ENCODE data around the gene C1QL2. TPM values are rescaled to one million over a fixed set of nuclear protein-coding genes. Genes with fewer than 3 reads are reported as not detected.

C1QL2 gene
- total RNA-seq, 1 experiment from 2014 or later, result not detected

DNA sequence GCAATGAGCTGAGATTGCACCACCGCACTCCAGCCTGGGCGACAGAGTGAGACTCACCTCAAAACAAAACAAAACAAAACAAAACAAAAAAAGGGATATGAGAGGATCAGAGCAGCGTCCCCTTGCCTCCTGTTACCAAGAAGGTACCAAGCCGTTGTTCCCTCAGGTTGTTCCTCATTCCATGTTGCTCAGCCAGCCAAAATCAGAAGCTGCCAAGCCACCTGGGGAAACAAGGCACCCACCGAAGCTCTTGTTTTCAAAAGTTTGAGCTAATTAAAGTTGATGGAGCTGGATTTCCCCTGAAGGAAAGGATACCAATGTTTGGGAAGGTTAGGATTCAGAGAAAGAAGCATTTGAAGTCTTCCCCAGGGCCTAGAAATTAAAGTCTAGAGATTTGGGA lies 43.3 kb upstream of the C1QL2 start:
- ChIA-PET CTCF (no interaction called here), RAD21 (ENCODE audit: low non-redundant PET in 1 of 2, low total read pairs in 2 of 2, uncharacterized antibody in 2 of 2, unreplicated experiment in 2 of 2) (no interaction called here), POLR2A (no interaction called here)
- intact Hi-C loops (cut with micrococcal nuclease), result no loop called here
- Histone ChIP-seq H3K27me3 (ENCODE audit: insufficient read depth, low read length) (peaks cover 30% of the 10 kb centered on the region; the same call in 1 of the 2 replicates), H3K4me2 (ENCODE audit: low read length) (no peak overlapping the region), H4K20me1 (ENCODE audit: insufficient read depth) (no peaks in the 10 kb centered on the region), H3K36me3 (ENCODE audit: control insufficient read depth in 1 of 2, insufficient read depth in 2 of 2, low read length in 2 of 2) (no peaks in the 10 kb centered on the region), H2AFZ (ENCODE audit: low read depth, low read length, poor library complexity, severe bottlenecking) (no peak overlapping the region), H3K27ac (ENCODE audit: low read depth, low read length) (no peak overlapping the region), H3K79me2 (ENCODE audit: insufficient read depth, low read length) (no peaks in the 10 kb centered on the region), H3K4me1 (ENCODE audit: control insufficient read depth in 1 of 2, insufficient read depth in 2 of 2, low read length in 2 of 2) (no peaks in the 10 kb centered on the region), H3K9ac (ENCODE audit: low read length) (no peak overlapping the region), H3K9me3 (ENCODE audit: control insufficient read depth in 1 of 2, insufficient read depth in 1 of 2, low read depth in 1 of 2, low read length in 2 of 2) (no peaks in the 10 kb centered on the region), H3K4me3 (replicated peaks in 1 of 2; ENCODE audit: low read depth in 1 of 2, low read length in 2 of 2) (no peak overlapping the region), H3K9me2 (ENCODE audit: insufficient read depth) (no peaks in the 10 kb centered on the region)
- no TSS peak for BruUV-seq (replicated peaks)
- ATAC-seq (no peak), DNase-seq (ENCODE audit: low read depth, low spot score) (no peak)
- TF ChIP-seq ZBTB33 (IDR thresholded peaks at IDR 0.05; ENCODE audit: extremely low read depth, insufficient replicate concordance, low read length) (no peak), JUND (IDR thresholded peaks at IDR 0.05) (no peak), EZH2 (IDR thresholded peaks at IDR 0.05) (no peak), POLR2A (IDR thresholded peaks at IDR 0.05; ENCODE audit: borderline replicate concordance, extremely low read depth, insufficient read depth, insufficient read length) (no peak), RAD21 (IDR thresholded peaks at IDR 0.05; ENCODE audit: low read depth) (no peak), EGR1 (IDR thresholded peaks at IDR 0.05; ENCODE audit: low read depth) (no peak), TCF7L2 (IDR thresholded peaks at IDR 0.05; ENCODE audit: borderline replicate concordance, extremely low read depth, insufficient read depth, insufficient read length) (no peak), MAX (IDR thresholded peaks at IDR 0.05) (no peak), ATF3 (IDR thresholded peaks at IDR 0.05) (no peak), FOSL1 (IDR thresholded peaks at IDR 0.05; ENCODE audit: low read depth) (no peak), CTCF (IDR thresholded peaks at IDR 0.05 in 2 of 3, conservative IDR thresholded peaks at IDR 0.05 in 1 of 3; ENCODE audit: borderline replicate concordance in 1 of 3, insufficient read depth in 1 of 3, low read depth in 2 of 3, low read length in 2 of 3) (no peak), ZNF274 (IDR thresholded peaks at IDR 0.05; ENCODE audit: low read depth, low read length) (no peak), CEBPB (IDR thresholded peaks at IDR 0.05; ENCODE audit: low read depth) (no peak), SP1 (IDR thresholded peaks at IDR 0.05; ENCODE audit: low read depth) (no peak)
